ENCODE data around the gene MBD6. TPM values are rescaled to one million over a fixed set of nuclear protein-coding genes. Genes with fewer than 3 reads are reported as not detected.
A peak's percentile ranks its signal among the peaks of the same experiment; 100 is the strongest.

The MBD6 gene
- total and polyA plus RNA-seq, 2 of the 13 experiments (the other 11 are each of a cell fraction or from before 2014, with no cell fraction given): 4.1 to 5.9 TPM

GRCh38 chr12:57546438-57547287 is 24.0 kb downstream of the MBD6 start, which contains the start of gene DCTN2 (continued):
- no peak for TF ChIP-seq ZNF558 (CRISPR knock-in tag; IDR thresholded peaks at IDR 0.05; ENCODE audit: borderline replicate concordance)
- TF ChIP-seq PBX2 (CRISPR knock-in tag; IDR thresholded peaks at IDR 0.05): no peak
- no peak for TF ChIP-seq SALL2 (CRISPR knock-in tag; IDR thresholded peaks at IDR 0.05)
- TF ChIP-seq ZSCAN20 (CRISPR knock-in tag; IDR thresholded peaks at IDR 0.05; ENCODE audit: borderline replicate concordance): no peak
- TF ChIP-seq ZNF343 (CRISPR knock-in tag; IDR thresholded peaks at IDR 0.05): no peak
- TF ChIP-seq RARA (CRISPR knock-in tag; IDR thresholded peaks at IDR 0.05): no peak
- TF ChIP-seq GLI4 (CRISPR knock-in tag; IDR thresholded peaks at IDR 0.05; ENCODE audit: borderline replicate concordance): no peak
- TF ChIP-seq NR3C1 (CRISPR knock-in tag; IDR thresholded peaks at IDR 0.05): no peak
- TF ChIP-seq ZNF260 (CRISPR knock-in tag; IDR thresholded peaks at IDR 0.05; ENCODE audit: borderline replicate concordance, low read depth): no peak
- TF ChIP-seq ATF2 (CRISPR knock-in tag; IDR thresholded peaks at IDR 0.05): no peak
- TF ChIP-seq TBL1XR1 (IDR thresholded peaks at IDR 0.05; ENCODE audit: borderline replicate concordance, low read length, partially characterized antibody): no peak
- no peak for TF ChIP-seq ZBTB42 (CRISPR knock-in tag; IDR thresholded peaks at IDR 0.05)
- TF ChIP-seq ZGPAT (CRISPR knock-in tag; IDR thresholded peaks at IDR 0.05): no peak
- no peak for TF ChIP-seq RNF219 (CRISPR knock-in tag; IDR thresholded peaks at IDR 0.05)
- peak; percentile 82 for TF ChIP-seq RBM39 (IDR thresholded peaks at IDR 0.05; ENCODE audit: low read depth, low read length, poor library complexity, severe bottlenecking)
- no peak for TF ChIP-seq SMARCE1 (IDR thresholded peaks at IDR 0.05; ENCODE audit: borderline replicate concordance)
- no peak for TF ChIP-seq MBNL3 (CRISPR knock-in tag; conservative IDR thresholded peaks at IDR 0.05)
- TF ChIP-seq NCOA5 (CRISPR knock-in tag; IDR thresholded peaks at IDR 0.05): no peak
- no peak for TF ChIP-seq HDAC6 (IDR thresholded peaks at IDR 0.05; ENCODE audit: low read depth, low read length)
- TF ChIP-seq ZNF556 (CRISPR knock-in tag; IDR thresholded peaks at IDR 0.05; ENCODE audit: borderline replicate concordance): peak; percentile 53; the same call in 1 of the 2 replicates
- no peak for TF ChIP-seq DDIT3 (CRISPR knock-in tag; IDR thresholded peaks at IDR 0.05)
- peak; percentile 9; the same call in 1 of the 2 replicates for TF ChIP-seq HOXA5 (CRISPR knock-in tag; IDR thresholded peaks at IDR 0.05)
- TF ChIP-seq ZNF251 (CRISPR knock-in tag; IDR thresholded peaks at IDR 0.05): no peak
- TF ChIP-seq HNRNPK (IDR thresholded peaks at IDR 0.05; ENCODE audit: low read depth, low read length, poor library complexity, severe bottlenecking): peak; percentile 42

All from HepG2 (cell line).